Neural crest cell (in vitro differentiated cells): ENCODE data around the gene CHST11. TPM values are rescaled to one million over a fixed set of nuclear protein-coding genes. Genes with fewer than 3 reads are reported as not detected.

Source experiments
- DNase-seq: peaks from one replicate; pipeline ENCODE4 v3.0.0; 2021; ENCODE audit warnings: low read depth, mixed read lengths, low spot score
- H3K27ac Mint-ChIP-seq: one replicate; pipeline ENCODE4 v1.8.0; 2021; ENCODE audit warnings: mild to moderate bottlenecking, mixed read lengths; ENCODE audit not compliant: unreplicated experiment
- H3K27me3 Mint-ChIP-seq: 2 replicates; pipeline ENCODE4 v1.8.0; 2021; ENCODE audit warnings: low read depth, mild to moderate bottlenecking, mixed read lengths
- H3K36me3 Mint-ChIP-seq: 2 replicates; pipeline ENCODE4 v1.8.0; 2021; ENCODE audit warnings: low read depth, mild to moderate bottlenecking, mixed read lengths
- H3K4me1 Mint-ChIP-seq: 2 replicates; pipeline ENCODE4 v1.8.0; 2021; ENCODE audit warnings: mixed read lengths
- H3K4me3 Mint-ChIP-seq: one replicate; pipeline ENCODE4 v1.8.0; 2021; ENCODE audit warnings: mild to moderate bottlenecking, mixed read lengths
- H3K9me3 Mint-ChIP-seq: 2 replicates; pipeline ENCODE4 v1.8.0; 2021; ENCODE audit warnings: mixed read lengths
- total RNA-seq: library from RNA; stranded (reverse); gene quantifications from 2 replicates; pipeline ENCODE4 v1.2.1, GENCODE V29; 2021
- TF ChIP-seq, protein P1 (sequence below): fragments of 200-600 bp; sonication (generic); conservative IDR thresholded peaks from 2 replicates; pipeline ENCODE4 v1.5.0; 2021; ENCODE audit warnings: antibody characterized with exemption, mild to moderate bottlenecking

The CHST11 gene
- total RNA-seq, 1 donor from 2014 or later = 10.0 TPM

DNA sequence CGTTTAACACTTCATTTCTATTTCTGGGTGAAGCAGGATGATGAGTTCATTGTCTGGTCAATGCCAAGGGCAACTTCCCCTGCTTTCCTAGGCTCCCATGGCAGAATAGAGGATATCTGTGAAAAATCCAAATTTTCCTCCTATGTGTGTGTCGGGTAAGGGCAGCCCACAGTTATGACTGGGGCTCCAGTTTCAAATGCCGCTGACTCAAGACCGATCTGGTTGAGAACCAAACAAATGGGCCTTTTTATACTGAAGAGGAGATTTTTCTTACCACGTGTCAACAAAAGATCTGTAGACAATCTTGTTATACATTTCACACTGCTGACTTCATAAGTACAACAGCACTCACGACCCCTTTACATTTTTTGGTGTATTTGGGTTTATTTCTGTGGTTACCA, 120.8 kb downstream of the CHST11 start:
- no peaks in the 10 kb centered on the region for H3K9me3 Mint-ChIP-seq
- no peak for DNase-seq
- H3K4me3 Mint-ChIP-seq = no peak overlapping the region
- TF ChIP-seq, protein P1, sequence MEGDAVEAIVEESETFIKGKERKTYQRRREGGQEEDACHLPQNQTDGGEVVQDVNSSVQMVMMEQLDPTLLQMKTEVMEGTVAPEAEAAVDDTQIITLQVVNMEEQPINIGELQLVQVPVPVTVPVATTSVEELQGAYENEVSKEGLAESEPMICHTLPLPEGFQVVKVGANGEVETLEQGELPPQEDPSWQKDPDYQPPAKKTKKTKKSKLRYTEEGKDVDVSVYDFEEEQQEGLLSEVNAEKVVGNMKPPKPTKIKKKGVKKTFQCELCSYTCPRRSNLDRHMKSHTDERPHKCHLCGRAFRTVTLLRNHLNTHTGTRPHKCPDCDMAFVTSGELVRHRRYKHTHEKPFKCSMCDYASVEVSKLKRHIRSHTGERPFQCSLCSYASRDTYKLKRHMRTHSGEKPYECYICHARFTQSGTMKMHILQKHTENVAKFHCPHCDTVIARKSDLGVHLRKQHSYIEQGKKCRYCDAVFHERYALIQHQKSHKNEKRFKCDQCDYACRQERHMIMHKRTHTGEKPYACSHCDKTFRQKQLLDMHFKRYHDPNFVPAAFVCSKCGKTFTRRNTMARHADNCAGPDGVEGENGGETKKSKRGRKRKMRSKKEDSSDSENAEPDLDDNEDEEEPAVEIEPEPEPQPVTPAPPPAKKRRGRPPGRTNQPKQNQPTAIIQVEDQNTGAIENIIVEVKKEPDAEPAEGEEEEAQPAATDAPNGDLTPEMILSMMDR = no peak
- peaks cover 20% of the 10 kb centered on the region for H3K4me1 Mint-ChIP-seq
- peaks cover 6% of the 10 kb centered on the region for H3K36me3 Mint-ChIP-seq
- no peaks in the 10 kb centered on the region for H3K27me3 Mint-ChIP-seq
- H3K27ac Mint-ChIP-seq = no peak overlapping the region

DNA sequence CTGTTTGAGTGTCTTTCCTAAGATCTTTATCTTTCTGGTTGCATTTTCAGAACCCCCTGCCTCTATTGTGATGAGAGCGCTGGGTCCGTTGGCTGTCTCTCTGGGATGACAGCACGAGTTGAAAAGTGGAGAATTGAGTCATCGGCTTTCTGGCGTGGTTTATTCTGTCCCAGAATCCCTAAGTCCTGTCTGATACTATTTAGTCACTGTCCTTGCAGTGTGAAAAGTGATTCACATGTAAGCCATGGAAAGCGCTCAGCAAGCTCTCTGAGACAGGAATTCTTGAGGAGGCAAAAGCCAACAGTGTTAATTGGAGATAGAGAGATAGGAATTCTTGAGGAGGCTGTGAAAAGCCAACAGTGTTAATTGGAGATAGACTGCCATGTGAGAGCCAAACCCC, 121.7 kb downstream of the CHST11 start:
- no peak overlapping the region for H3K4me3 Mint-ChIP-seq
- peaks cover 26% of the 10 kb centered on the region for H3K4me1 Mint-ChIP-seq
- DNase-seq = no peak
- TF ChIP-seq, protein P1 = no peak
- no peaks in the 10 kb centered on the region for H3K9me3 Mint-ChIP-seq
- H3K27ac Mint-ChIP-seq = no peak overlapping the region
- no peaks in the 10 kb centered on the region for H3K27me3 Mint-ChIP-seq
- H3K36me3 Mint-ChIP-seq = peaks cover 4% of the 10 kb centered on the region

DNA sequence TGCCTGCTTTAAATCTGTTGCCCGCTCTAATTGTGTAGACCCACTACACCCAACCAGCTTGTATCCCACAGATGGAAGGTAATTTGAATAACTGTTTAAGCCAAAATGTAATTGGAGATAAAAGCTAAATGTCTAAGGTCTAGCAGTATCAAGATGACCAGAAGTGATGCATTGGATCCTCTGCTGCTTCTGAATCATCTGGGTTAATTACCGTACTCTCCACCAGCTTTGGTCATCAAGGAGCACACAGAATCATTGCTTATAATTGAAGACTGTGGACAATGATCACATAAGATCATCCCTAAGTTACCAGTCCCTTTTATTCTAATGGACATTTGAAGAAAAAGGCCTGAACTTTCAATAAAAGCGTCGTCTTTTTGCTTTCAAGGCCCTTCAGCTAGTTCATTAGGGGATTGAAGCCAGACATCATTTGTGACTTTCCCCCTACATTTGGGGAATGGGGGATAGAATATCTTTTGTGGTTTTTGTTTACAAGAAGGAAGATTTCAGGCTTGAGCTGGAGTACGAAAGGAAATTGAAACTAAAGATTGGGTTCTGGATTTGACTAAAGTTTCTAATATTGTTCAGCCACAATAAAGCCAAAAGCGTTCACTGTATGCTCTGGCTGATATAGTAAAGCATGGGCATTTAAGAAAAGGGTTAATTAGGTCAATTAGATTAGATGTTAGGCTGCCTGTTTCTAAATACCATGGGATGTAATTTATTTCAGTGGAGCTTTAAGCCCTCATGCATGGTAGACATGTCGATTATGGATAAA, 123.2 kb downstream of the CHST11 start:
- no peak for DNase-seq
- Mint-ChIP-seq H3K4me3 (no peak overlapping the region), H3K27me3 (no peaks in the 10 kb centered on the region), H3K9me3 (no peaks in the 10 kb centered on the region), H3K27ac (no peak overlapping the region), H3K4me1 (peaks cover 26% of the 10 kb centered on the region), H3K36me3 (no peaks in the 10 kb centered on the region)
- TF ChIP-seq, protein P1 = no peak

DNA sequence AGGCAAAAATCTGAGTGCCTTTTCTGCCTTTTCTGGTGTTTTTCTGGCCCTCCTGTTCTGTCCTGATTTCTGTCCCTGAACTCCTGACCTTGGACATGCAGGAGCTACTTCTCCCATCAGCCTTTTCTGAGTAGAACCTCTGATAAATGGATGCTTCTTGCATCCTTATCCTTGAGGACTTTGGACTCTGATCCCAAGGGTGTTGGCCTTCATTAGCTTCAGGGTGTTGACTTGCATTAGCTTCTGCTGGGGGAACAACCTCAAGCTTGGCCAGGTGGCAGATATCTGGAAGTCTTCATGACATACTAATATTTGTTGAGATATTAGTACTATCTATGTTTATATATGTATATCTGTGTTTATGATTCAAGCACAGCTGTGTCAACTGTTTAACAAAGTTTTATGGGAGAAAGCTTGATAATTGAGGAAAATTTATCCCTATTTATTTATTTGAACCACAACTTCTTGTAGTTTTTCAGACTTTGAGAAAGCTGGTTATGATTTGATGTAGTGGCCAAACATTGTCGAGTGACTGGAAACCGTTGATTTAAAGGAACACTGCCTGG, 124.3 kb downstream of the CHST11 start:
- DNase-seq = no peak
- no peaks in the 10 kb centered on the region for H3K9me3 Mint-ChIP-seq
- H3K4me1 Mint-ChIP-seq = peaks cover 26% of the 10 kb centered on the region
- H3K36me3 Mint-ChIP-seq = no peaks in the 10 kb centered on the region
- no peak overlapping the region for H3K27ac Mint-ChIP-seq
- no peak overlapping the region for H3K4me3 Mint-ChIP-seq
- H3K27me3 Mint-ChIP-seq = no peaks in the 10 kb centered on the region
- TF ChIP-seq, protein P1 = no peak

DNA sequence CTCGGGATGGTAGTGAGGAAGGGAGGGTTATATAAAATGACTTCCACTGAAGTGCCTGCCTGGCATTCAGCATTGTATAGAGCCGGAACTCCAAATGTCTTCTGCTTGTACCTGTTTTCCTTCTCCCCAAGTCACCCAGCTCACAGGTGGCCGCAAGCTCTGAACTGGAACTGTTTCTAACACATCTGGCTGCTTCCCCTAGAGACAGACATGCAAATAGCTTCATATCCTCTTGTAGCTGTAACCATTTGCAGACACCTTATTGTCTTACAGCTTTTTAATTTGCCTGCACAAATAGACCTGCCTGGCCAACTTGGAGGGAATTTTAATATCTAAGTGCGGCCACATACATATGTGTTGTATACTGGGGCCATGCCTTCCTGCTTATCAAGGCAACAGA, 126.0 kb downstream of the CHST11 start:
- Mint-ChIP-seq H3K36me3 (no peaks in the 10 kb centered on the region), H3K9me3 (no peaks in the 10 kb centered on the region), H3K27ac (no peak overlapping the region), H3K4me1 (peaks cover 27% of the 10 kb centered on the region), H3K27me3 (no peaks in the 10 kb centered on the region), H3K4me3 (no peak overlapping the region)
- TF ChIP-seq, protein P1 = no peak
- DNase-seq = no peak
